ENCODE results near the gene KLHDC8B. TPM values are rescaled to one million over a fixed set of nuclear protein-coding genes. Genes with fewer than 3 reads are reported as not detected.

Gene KLHDC8B
- total and polyA plus RNA-seq, 4 donors, result 8.1 to 17.1 (median 9.4) TPM

DNA sequence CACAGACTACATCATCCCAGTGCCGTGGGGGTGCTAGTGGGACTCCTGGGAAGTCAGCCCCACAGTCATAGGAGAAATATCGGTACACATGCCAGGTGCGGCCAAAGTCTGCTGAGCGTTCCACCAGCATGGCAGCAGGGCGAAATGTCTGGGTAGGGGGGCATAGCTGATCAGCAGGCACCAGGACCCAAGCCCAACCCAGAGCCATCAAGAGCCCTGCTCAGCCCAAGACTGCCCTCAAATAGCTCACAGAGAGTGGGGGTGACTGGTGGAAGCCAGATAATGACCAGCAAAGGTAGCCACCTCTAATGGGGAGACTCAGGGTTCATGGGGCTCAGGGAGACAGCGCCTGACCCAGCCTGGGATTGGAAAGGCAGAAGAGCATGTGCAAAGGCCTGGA lies 39.8 kb upstream of the KLHDC8B start:
- Histone ChIP-seq H3K36me3 (ENCODE audit: control insufficient read depth in 4 of 4, insufficient read depth in 3 of 4, low read depth in 1 of 4, low read length in 3 of 4) (peaks cover 0 to 10% (median 0%) of the 10 kb centered on the region in 4 donors), H3K4me3 (ENCODE audit: low read depth in 1 of 3, low read length in 3 of 3) (no peak overlapping the region), H3K4me1 (ENCODE audit: control insufficient read depth in 4 of 4, insufficient read depth in 4 of 4, low read length in 3 of 4) (peaks cover 2 to 57% (median 51%) of the 10 kb centered on the region in 4 donors), H3K27ac (ENCODE audit: low read depth in 1 of 2, low read length in 2 of 2) (no peak overlapping the region), H3K9me3 (ENCODE audit: control insufficient read depth in 4 of 4, low read length in 3 of 4) (no peaks in the 10 kb centered on the region), H3K27me3 (ENCODE audit: control insufficient read depth in 4 of 4, insufficient read depth in 4 of 4, low read length in 3 of 4) (no peaks in the 10 kb centered on the region), H3K9ac (ENCODE audit: low read depth in 1 of 2, low read length in 2 of 2) (no peak overlapping the region)
- no peak for TF ChIP-seq GABPA (IDR thresholded peaks at IDR 0.05 in 1 of 2, conservative IDR thresholded peaks at IDR 0.05 in 1 of 2)
- no peak for TF ChIP-seq FOXA1 (IDR thresholded peaks at IDR 0.05)
- no peak for TF ChIP-seq NR2F2 (IDR thresholded peaks at IDR 0.05)
- TF ChIP-seq JUND (IDR thresholded peaks at IDR 0.05), result no peak
- TF ChIP-seq EGR1 (IDR thresholded peaks at IDR 0.05; ENCODE audit: low read depth in 2 of 2), result no peak
- TF ChIP-seq HNF4A (conservative IDR thresholded peaks at IDR 0.05), result no peak
- TF ChIP-seq, protein P1, sequence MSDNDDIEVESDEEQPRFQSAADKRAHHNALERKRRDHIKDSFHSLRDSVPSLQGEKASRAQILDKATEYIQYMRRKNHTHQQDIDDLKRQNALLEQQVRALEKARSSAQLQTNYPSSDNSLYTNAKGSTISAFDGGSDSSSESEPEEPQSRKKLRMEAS (IDR thresholded peaks at IDR 0.05), result no peak
- TF ChIP-seq, protein P2, sequence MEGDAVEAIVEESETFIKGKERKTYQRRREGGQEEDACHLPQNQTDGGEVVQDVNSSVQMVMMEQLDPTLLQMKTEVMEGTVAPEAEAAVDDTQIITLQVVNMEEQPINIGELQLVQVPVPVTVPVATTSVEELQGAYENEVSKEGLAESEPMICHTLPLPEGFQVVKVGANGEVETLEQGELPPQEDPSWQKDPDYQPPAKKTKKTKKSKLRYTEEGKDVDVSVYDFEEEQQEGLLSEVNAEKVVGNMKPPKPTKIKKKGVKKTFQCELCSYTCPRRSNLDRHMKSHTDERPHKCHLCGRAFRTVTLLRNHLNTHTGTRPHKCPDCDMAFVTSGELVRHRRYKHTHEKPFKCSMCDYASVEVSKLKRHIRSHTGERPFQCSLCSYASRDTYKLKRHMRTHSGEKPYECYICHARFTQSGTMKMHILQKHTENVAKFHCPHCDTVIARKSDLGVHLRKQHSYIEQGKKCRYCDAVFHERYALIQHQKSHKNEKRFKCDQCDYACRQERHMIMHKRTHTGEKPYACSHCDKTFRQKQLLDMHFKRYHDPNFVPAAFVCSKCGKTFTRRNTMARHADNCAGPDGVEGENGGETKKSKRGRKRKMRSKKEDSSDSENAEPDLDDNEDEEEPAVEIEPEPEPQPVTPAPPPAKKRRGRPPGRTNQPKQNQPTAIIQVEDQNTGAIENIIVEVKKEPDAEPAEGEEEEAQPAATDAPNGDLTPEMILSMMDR (IDR thresholded peaks at IDR 0.05; ENCODE audit: low read depth, low read length, missing input control), result no peak
- TF ChIP-seq RAD21 (IDR thresholded peaks at IDR 0.05), result no peak
- TF ChIP-seq FOXA2 (IDR thresholded peaks at IDR 0.05), result no peak
- TF ChIP-seq, protein P3, sequence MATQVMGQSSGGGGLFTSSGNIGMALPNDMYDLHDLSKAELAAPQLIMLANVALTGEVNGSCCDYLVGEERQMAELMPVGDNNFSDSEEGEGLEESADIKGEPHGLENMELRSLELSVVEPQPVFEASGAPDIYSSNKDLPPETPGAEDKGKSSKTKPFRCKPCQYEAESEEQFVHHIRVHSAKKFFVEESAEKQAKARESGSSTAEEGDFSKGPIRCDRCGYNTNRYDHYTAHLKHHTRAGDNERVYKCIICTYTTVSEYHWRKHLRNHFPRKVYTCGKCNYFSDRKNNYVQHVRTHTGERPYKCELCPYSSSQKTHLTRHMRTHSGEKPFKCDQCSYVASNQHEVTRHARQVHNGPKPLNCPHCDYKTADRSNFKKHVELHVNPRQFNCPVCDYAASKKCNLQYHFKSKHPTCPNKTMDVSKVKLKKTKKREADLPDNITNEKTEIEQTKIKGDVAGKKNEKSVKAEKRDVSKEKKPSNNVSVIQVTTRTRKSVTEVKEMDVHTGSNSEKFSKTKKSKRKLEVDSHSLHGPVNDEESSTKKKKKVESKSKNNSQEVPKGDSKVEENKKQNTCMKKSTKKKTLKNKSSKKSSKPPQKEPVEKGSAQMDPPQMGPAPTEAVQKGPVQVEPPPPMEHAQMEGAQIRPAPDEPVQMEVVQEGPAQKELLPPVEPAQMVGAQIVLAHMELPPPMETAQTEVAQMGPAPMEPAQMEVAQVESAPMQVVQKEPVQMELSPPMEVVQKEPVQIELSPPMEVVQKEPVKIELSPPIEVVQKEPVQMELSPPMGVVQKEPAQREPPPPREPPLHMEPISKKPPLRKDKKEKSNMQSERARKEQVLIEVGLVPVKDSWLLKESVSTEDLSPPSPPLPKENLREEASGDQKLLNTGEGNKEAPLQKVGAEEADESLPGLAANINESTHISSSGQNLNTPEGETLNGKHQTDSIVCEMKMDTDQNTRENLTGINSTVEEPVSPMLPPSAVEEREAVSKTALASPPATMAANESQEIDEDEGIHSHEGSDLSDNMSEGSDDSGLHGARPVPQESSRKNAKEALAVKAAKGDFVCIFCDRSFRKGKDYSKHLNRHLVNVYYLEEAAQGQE (IDR thresholded peaks at IDR 0.05), result no peak
- TF ChIP-seq SP1 (IDR thresholded peaks at IDR 0.05), result no peak
- WGBS, result 97% methylated on average over 6 of the region's 6 CpGs
- no peak for DNase-seq (ENCODE audit: low spot score)

DNA sequence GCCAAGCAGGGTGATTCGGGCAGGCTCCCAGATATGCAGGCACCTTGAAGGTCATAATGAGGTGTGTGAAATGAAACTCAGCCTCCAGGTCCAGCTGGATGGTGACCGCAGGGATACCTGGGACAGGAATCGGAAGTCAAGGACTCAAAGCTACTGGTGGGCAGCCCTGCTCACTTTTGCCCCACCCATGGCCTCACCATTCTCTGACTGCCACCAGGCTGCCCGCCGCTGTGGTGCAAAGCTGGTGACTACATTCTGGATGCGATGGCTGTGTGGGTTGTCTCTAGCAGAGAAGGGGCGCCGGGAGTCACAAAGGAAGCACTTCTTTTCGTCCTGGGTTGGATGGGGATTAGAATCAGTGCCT lies 39.3 kb upstream of the KLHDC8B start:
- no peak for DNase-seq (ENCODE audit: low spot score)
- 69% methylated on average over 9 of the region's 9 CpGs for WGBS
- peaks cover 0 to 10% (median 0%) of the 10 kb centered on the region in 4 donors for H3K36me3 ChIP-seq (ENCODE audit: control insufficient read depth in 4 of 4, insufficient read depth in 3 of 4, low read depth in 1 of 4, low read length in 3 of 4)
- no peaks in the 10 kb centered on the region for H3K9me3 ChIP-seq (ENCODE audit: control insufficient read depth in 4 of 4, low read length in 3 of 4)
- peak overlapping the region in 1 of 2 donors; percentile 52 for H3K27ac ChIP-seq (ENCODE audit: low read depth in 1 of 2, low read length in 2 of 2)
- H3K4me3 ChIP-seq (ENCODE audit: low read depth in 1 of 3, low read length in 3 of 3), result peak overlapping the region in 2 of 3 donors; percentile 59 to 93
- TF ChIP-seq FOXA1 (IDR thresholded peaks at IDR 0.05) (no peak), RXRA (IDR thresholded peaks at IDR 0.05) (no peak), SP1 (IDR thresholded peaks at IDR 0.05) (no peak), YY1 (IDR thresholded peaks at IDR 0.05) (no peak), EGR1 (IDR thresholded peaks at IDR 0.05; ENCODE audit: low read depth in 2 of 2) (no peak), NR2F2 (IDR thresholded peaks at IDR 0.05) (no peak)
- TF ChIP-seq, protein P2 (IDR thresholded peaks at IDR 0.05; ENCODE audit: low read depth, low read length, missing input control), result no peak
- H3K4me1 ChIP-seq (ENCODE audit: control insufficient read depth in 4 of 4, insufficient read depth in 4 of 4, low read length in 3 of 4), result peaks cover 2 to 57% (median 51%) of the 10 kb centered on the region in 4 donors
- no peaks in the 10 kb centered on the region for H3K27me3 ChIP-seq (ENCODE audit: control insufficient read depth in 4 of 4, insufficient read depth in 4 of 4, low read length in 3 of 4)
- peak overlapping the region in 1 of 2 donors; percentile 79 for H3K9ac ChIP-seq (ENCODE audit: low read depth in 1 of 2, low read length in 2 of 2)
